NCI-H1417 treated with DMSO at 0.1 percent for 48 hours (cell line): ENCODE results near the gene ATP2C1.
"Not testable (repeated sequence)": the region's sequence is repeated elsewhere in the genome, so short reads cannot be mapped to it uniquely, and the experiment has no call there.

ENCODE experiments used
- DNase-seq: peaks from one replicate; lab custom pipeline; 2025; lab: John Stamatoyannopoulos, UW

ATP2C1 gene

DNA sequence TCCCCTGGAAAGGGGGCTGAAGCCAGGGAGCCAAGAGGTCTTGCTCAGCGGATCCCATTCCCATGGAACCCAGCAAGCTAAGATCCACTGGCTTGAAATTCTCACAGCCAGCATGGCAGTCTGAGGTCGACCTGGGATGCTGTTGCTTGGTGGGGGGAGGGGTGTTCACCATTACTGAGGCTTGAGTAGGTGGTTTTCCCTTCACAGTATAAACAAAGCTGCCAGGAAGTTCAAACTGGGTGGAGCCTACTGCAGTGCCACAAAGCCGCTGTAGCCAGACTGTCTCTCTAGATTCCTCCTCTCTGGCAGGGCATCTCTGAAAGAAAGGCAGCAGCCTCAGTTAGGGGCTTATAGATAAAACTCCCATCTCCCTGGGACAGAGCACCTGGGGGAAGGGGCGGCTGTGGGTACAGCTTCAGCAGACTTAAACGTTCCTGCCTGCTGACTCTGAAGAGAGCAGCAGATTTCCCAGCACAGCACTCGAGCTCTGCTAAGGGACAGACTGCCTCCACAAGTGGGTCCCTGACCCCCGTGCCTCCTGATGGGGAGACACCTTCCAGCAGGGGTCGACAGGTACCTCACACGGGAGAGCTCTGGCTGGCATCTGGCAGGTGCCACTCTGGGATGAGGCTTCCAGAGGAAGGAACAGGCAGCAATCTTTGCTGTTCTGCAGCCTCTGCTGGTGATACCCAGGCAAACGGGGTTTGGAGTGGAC, 148.5 kb downstream of the ATP2C1 start:
- not testable (repeated sequence) for DNase-seq

DNA sequence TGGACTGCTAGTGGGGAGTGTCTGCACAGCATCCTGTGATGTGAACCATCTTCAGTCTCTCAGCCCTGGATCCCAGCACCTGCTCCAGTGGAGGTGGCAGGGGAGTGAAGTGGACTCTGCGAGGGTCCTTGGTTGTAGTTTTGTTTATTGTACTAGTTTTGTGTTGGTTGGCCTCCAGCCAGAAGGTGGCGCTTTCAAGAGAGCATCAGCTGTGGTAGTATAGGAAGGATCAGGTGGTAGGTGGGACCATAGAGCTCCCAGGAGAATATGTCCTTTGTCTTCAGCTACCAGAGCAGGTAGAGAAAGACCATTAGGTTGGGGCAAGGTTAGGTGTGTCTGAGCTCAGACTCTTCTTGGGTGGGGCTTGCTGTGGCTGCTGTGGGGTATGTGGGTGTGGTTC, 153.7 kb downstream of the ATP2C1 start:
- no peak for DNase-seq

DNA sequence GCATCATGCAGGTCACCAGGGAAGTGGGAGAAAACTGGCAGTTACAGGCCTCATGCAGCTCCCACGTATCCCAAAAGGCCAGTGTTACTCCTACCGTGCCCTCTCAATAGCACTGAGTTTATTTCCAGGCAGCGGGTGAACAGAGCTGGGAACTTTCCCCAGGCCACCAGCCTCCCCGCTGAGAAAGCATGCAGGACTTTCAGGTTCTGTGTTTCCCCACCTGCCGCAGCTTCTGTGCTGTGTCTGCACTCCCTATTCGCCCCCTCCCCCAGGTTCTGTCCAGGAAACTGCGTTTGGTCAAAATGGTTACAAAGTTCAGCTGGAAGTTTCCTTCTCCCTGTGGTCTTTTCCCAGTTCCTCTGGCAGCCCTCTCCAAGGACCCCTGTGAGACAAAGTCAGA, 154.1 kb downstream of the ATP2C1 start:
- DNase-seq = no peak

DNA sequence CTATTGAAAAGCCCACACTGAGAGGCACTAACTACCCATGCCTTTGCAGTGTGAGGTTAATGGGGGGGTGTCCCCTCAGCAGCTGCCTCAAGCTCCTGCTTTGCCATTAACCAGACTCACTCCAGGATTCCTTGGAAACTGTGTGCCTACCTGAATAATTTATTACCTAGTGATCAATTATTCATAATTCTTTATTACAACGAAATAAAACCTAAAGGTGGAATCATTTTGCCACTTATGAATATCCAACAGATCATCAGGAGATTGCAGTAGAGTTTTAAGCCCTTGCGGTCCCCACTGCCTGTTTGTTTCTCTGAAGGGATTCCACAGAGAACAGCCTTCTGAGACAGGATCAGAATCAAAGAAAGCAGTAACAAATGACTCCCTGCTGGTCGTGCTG, 156.1 kb downstream of the ATP2C1 start:
- no peak for DNase-seq

DNA sequence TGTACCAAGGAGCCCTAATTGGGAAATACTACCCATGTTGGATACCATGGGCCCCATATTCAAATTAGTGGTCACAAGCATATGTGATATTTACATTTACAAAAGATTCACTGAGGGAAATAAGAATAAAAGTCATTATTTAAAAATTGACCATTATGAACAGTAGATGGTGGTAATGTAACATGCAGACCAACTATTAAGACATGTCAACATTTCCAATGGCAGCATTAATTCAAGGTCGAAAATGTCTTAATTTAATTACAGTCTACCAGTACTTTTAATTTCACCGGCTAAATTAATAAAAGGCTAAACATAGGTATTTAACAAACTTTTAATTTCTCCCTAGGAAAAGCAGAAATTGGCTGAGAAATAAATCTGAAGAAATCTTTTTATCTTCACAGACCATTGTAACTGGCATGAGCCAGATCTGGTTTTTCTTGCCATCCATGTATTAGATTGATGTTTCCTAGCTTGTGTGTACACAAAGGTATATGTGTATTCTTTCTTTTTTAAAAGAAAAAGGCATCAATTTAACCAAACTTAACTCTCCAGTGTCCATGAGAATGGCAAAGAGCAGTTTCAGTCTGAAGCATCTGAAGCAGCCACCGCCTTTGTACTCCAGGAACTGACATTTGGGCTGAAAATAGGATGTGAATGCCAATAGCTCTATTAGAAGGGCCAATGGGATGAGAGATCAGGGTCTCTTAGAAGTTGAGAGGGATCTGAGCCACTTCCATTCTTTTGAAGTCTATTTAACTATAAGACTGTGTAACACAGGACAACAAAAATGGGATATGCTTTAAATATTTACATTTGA, 159.4 kb downstream of the ATP2C1 start:
- DNase-seq = no peak
